Effector memory CD8-positive, alpha-beta T cell (primary cell): ENCODE data around the gene SLC12A2.
A peak's percentile ranks its signal among the peaks of the same experiment; 100 is the strongest.

ENCODE experiments used
- ATAC-seq: fragments of 150-1000 bp; cut with Tn5 transposase; replicated peaks from 2 replicates; pipeline ENCODE4 v1.10.0; 2021; ENCODE audit warnings: mild to moderate bottlenecking, moderate library complexity
- DNase-seq, 3 experiments: peaks; one replicate each; pipeline ENCODE4 v3.0.0; 2021
- H3K27ac Mint-ChIP-seq, 2 donors: one replicate each; pipeline ENCODE4 v1.8.0; 2022; ENCODE audit warnings: mild to moderate bottlenecking in 2 of 2, mixed read lengths in 2 of 2, moderate library complexity in 2 of 2
- H3K27me3 Mint-ChIP-seq, 2 donors: one replicate each; pipeline ENCODE4 v1.8.0; 2022; ENCODE audit warnings: mixed read lengths in 2 of 2
- H3K36me3 Mint-ChIP-seq: one replicate; pipeline ENCODE4 v1.8.0; 2022; ENCODE audit warnings: mild to moderate bottlenecking, moderate library complexity, mixed read lengths; ENCODE audit not compliant: insufficient read depth
- H3K4me1 Mint-ChIP-seq, 2 donors: one replicate each; pipeline ENCODE4 v1.8.0; 2022; ENCODE audit warnings: low read depth in 2 of 2, mixed read lengths in 2 of 2
- H3K4me3 Mint-ChIP-seq, 2 donors: one replicate each; pipeline ENCODE4 v1.8.0; 2022; ENCODE audit warnings: mild to moderate bottlenecking in 2 of 2, mixed read lengths in 2 of 2, moderate library complexity in 2 of 2
- H3K9me3 Mint-ChIP-seq, 2 donors: one replicate each; pipeline ENCODE4 v1.8.0; 2022; ENCODE audit warnings: mixed read lengths in 2 of 2

SLC12A2 gene

GRCh38 chr5:128155776-128156175 is 72.2 kb downstream of the SLC12A2 start:
- H3K27ac Mint-ChIP-seq = no peak overlapping the region
- DNase-seq (no peak), ATAC-seq (no peak)
- no peaks in the 10 kb centered on the region for H3K4me1 Mint-ChIP-seq
- peaks cover 25% of the 10 kb centered on the region for H3K36me3 Mint-ChIP-seq
- H3K4me3 Mint-ChIP-seq = no peak overlapping the region
- no peaks in the 10 kb centered on the region for H3K9me3 Mint-ChIP-seq
- no peaks in the 10 kb centered on the region for H3K27me3 Mint-ChIP-seq

GRCh38 chr5:128156521-128156920 is 73.0 kb downstream of the SLC12A2 start:
- no peak for ATAC-seq
- Mint-ChIP-seq H3K36me3 (peaks cover 25% of the 10 kb centered on the region), H3K4me3 (no peak overlapping the region), H3K27me3 (no peaks in the 10 kb centered on the region), H3K4me1 (no peaks in the 10 kb centered on the region), H3K9me3 (no peaks in the 10 kb centered on the region), H3K27ac (no peak overlapping the region)
- no peak for DNase-seq

GRCh38 chr5:128158342-128158741 is 74.8 kb downstream of the SLC12A2 start:
- no peak for DNase-seq
- H3K9me3 Mint-ChIP-seq = no peaks in the 10 kb centered on the region
- no peak overlapping the region for H3K4me3 Mint-ChIP-seq
- no peaks in the 10 kb centered on the region for H3K4me1 Mint-ChIP-seq
- peaks cover 31% of the 10 kb centered on the region for H3K36me3 Mint-ChIP-seq
- ATAC-seq = no peak
- H3K27ac Mint-ChIP-seq = no peak overlapping the region
- H3K27me3 Mint-ChIP-seq = no peaks in the 10 kb centered on the region

GRCh38 chr5:128163991-128164390 is 80.4 kb downstream of the SLC12A2 start:
- DNase-seq (no peak), ATAC-seq (no peak)
- H3K27me3 Mint-ChIP-seq = no peaks in the 10 kb centered on the region
- H3K27ac Mint-ChIP-seq = peak overlapping the region in 1 of 2 donors; percentile 36
- no peaks in the 10 kb centered on the region for H3K9me3 Mint-ChIP-seq
- H3K4me3 Mint-ChIP-seq = no peak overlapping the region
- peaks cover 18% of the 10 kb centered on the region for H3K36me3 Mint-ChIP-seq
- H3K4me1 Mint-ChIP-seq = no peaks in the 10 kb centered on the region

GRCh38 chr5:128169401-128170017 is 85.9 kb downstream of the SLC12A2 start:
- Mint-ChIP-seq H3K4me3 (no peak overlapping the region), H3K4me1 (no peaks in the 10 kb centered on the region), H3K9me3 (no peaks in the 10 kb centered on the region), H3K36me3 (peaks cover 13% of the 10 kb centered on the region), H3K27ac (no peak overlapping the region), H3K27me3 (no peaks in the 10 kb centered on the region)
- no peak for ATAC-seq
- no peak for DNase-seq

- ATAC-seq = no peak
- no peaks in the 10 kb centered on the region for H3K9me3 Mint-ChIP-seq
Observed at GRCh38 chr5:128172102-128172501, 88.5 kb downstream of the SLC12A2 start.

GRCh38 chr5:128174951-128175350 is 91.4 kb downstream of the SLC12A2 start:
- Mint-ChIP-seq H3K27ac (peak overlapping the region in 1 of 2 donors; percentile 57), H3K4me1 (no peaks in the 10 kb centered on the region), H3K36me3 (peaks cover 7% of the 10 kb centered on the region), H3K9me3 (no peaks in the 10 kb centered on the region), H3K4me3 (no peak overlapping the region), H3K27me3 (no peaks in the 10 kb centered on the region)
- ATAC-seq (no peak), DNase-seq (no peak)

More at GRCh38 chr5:128172102-128172501, 88.5 kb downstream of the SLC12A2 start:
- H3K4me1 Mint-ChIP-seq = no peaks in the 10 kb centered on the region
- DNase-seq = no peak
- no peak overlapping the region for H3K27ac Mint-ChIP-seq
- H3K36me3 Mint-ChIP-seq = peaks cover 10% of the 10 kb centered on the region
- H3K27me3 Mint-ChIP-seq = no peaks in the 10 kb centered on the region
- H3K4me3 Mint-ChIP-seq = no peak overlapping the region

- Mint-ChIP-seq H3K27ac (no peak overlapping the region), H3K4me1 (no peaks in the 10 kb centered on the region), H3K4me3 (no peak overlapping the region), H3K27me3 (no peaks in the 10 kb centered on the region), H3K36me3 (no peaks in the 10 kb centered on the region), H3K9me3 (no peaks in the 10 kb centered on the region)
- no peak for ATAC-seq
- DNase-seq = no peak
Observed at GRCh38 chr5:128192368-128192767, 108.8 kb downstream of the SLC12A2 start.

- ATAC-seq (no peak), DNase-seq (no peak)
- Mint-ChIP-seq H3K27me3 (no peaks in the 10 kb centered on the region), H3K36me3 (no peaks in the 10 kb centered on the region), H3K27ac (no peak overlapping the region), H3K4me3 (no peak overlapping the region), H3K4me1 (peaks cover 0 to 2% of the 10 kb centered on the region in 2 donors), H3K9me3 (no peaks in the 10 kb centered on the region)
Observed at GRCh38 chr5:128193665-128194390, 110.3 kb downstream of the SLC12A2 start.

GRCh38 chr5:128195316-128195715 is 111.8 kb downstream of the SLC12A2 start:
- Mint-ChIP-seq H3K36me3 (no peaks in the 10 kb centered on the region), H3K27ac (no peak overlapping the region), H3K4me1 (peaks cover 0 to 2% of the 10 kb centered on the region in 2 donors), H3K4me3 (no peak overlapping the region), H3K27me3 (no peaks in the 10 kb centered on the region), H3K9me3 (no peaks in the 10 kb centered on the region)
- ATAC-seq (no peak), DNase-seq (no peak)

- Mint-ChIP-seq H3K4me3 (no peak overlapping the region), H3K27ac (no peak overlapping the region), H3K4me1 (peaks cover 0 to 2% of the 10 kb centered on the region in 2 donors), H3K27me3 (no peaks in the 10 kb centered on the region), H3K9me3 (no peaks in the 10 kb centered on the region), H3K36me3 (no peaks in the 10 kb centered on the region)
- no peak for ATAC-seq
- DNase-seq = no peak
Observed at GRCh38 chr5:128196080-128196479, 112.5 kb downstream of the SLC12A2 start.

- Mint-ChIP-seq H3K27ac (peak overlapping the region in 1 of 2 donors; percentile 28), H3K27me3 (no peaks in the 10 kb centered on the region), H3K9me3 (no peaks in the 10 kb centered on the region), H3K4me1 (peaks cover 0 to 2% of the 10 kb centered on the region in 2 donors), H3K4me3 (no peak overlapping the region), H3K36me3 (no peaks in the 10 kb centered on the region)
- DNase-seq (no peak), ATAC-seq (no peak)
Observed at GRCh38 chr5:128196791-128197190, 113.2 kb downstream of the SLC12A2 start.

- H3K4me3 Mint-ChIP-seq = no peak overlapping the region
- no peaks in the 10 kb centered on the region for H3K27me3 Mint-ChIP-seq
- no peaks in the 10 kb centered on the region for H3K36me3 Mint-ChIP-seq
- no peaks in the 10 kb centered on the region for H3K9me3 Mint-ChIP-seq
- peak overlapping the region in 1 of 2 donors; percentile 36 for H3K27ac Mint-ChIP-seq
- DNase-seq (no peak), ATAC-seq (no peak)
- peaks cover 0 to 2% of the 10 kb centered on the region in 2 donors for H3K4me1 Mint-ChIP-seq
Observed at GRCh38 chr5:128197896-128198522, 114.4 kb downstream of the SLC12A2 start.

GRCh38 chr5:128199104-128199503 is 115.5 kb downstream of the SLC12A2 start:
- no peak for ATAC-seq
- no peak overlapping the region for H3K27ac Mint-ChIP-seq
- DNase-seq = no peak
- no peaks in the 10 kb centered on the region for H3K9me3 Mint-ChIP-seq
- no peaks in the 10 kb centered on the region for H3K27me3 Mint-ChIP-seq
- H3K36me3 Mint-ChIP-seq = no peaks in the 10 kb centered on the region
- H3K4me1 Mint-ChIP-seq = peaks cover 0 to 2% of the 10 kb centered on the region in 2 donors
- H3K4me3 Mint-ChIP-seq = no peak overlapping the region
